H1 (cell line): ENCODE measurements around the gene ADCK1. TPM values are rescaled to one million over a fixed set of nuclear protein-coding genes. Genes with fewer than 3 reads are reported as not detected.

Experiments used
- BRCA1 ChIP-seq: IDR thresholded peaks from 2 replicates; pipeline ENCODE4 v1.6.1; 2012; ENCODE audit warnings: low read depth, low read length, improper control_type of control experiment
- CHD7 ChIP-seq: fragments of 300-600 bp; sonication (generic); IDR thresholded peaks from 2 replicates; pipeline ENCODE4 v1.7.1; 2012; ENCODE audit warnings: low read length, moderate library complexity, mild to moderate bottlenecking, inconsistent platforms; ENCODE audit not compliant: insufficient replicate concordance
- CREB1 ChIP-seq: IDR thresholded peaks from 2 replicates; pipeline ENCODE4 v1.6.1; 2012; ENCODE audit warnings: inconsistent platforms
- HDAC6 ChIP-seq: IDR thresholded peaks from one replicate; pipeline ENCODE4 v1.7.1; 2012; ENCODE audit warnings: low read depth, mild to moderate bottlenecking, inconsistent platforms, low read length, moderate library complexity
- POLR2A ChIP-seq, 2 experiments: IDR thresholded peaks; 1 replicate in 1 of 2; 2 replicates in 1 of 2; pipeline ENCODE4 v1.6.1; 2011; ENCODE audit warnings: low read depth in 2 of 2, low read length in 2 of 2, mild to moderate bottlenecking in 2 of 2; ENCODE audit errors: control extremely low read depth in 1 of 2
- polyA plus RNA-seq, 7 experiments: library from polyadenylated mRNA; depleted of rRNA in 3 of 7; stranded (reverse) in 5 of 7; unstranded in 2 of 7; fragments of >200 nt in 5 of 7; fragments of 200-250 nt in 2 of 7; gene quantifications; 1 replicate in 5 of 7; 2 replicates in 1 of 7; 4 replicates in 1 of 7; pipeline versions ENCODE4 v1.2.1 to v1.2.3, GENCODE V29; 2011 to 2013; ENCODE audit warnings: missing spikeins in 2 of 7, mixed read lengths in 2 of 7
- total RNA-seq: library from RNA; stranded (reverse); fragmentation: NEBNext Ultra II Directional; extraction: Animal tissue kit (Norgen Biotek cat#: 25700); gene quantifications from 2 replicates; pipeline ENCODE4 v1.2.1, GENCODE V29; 2021

Gene ADCK1
- total and polyA plus RNA-seq, 2 of the 8 experiments (the other 6 are each of a cell fraction or from before 2014, with no cell fraction given), result 11.0 to 16.8 TPM

- TF ChIP-seq BRCA1, result no peak
- TF ChIP-seq POLR2A (IDR thresholded peaks at IDR 0.05; ENCODE audit: control extremely low read depth in 1 of 2, low read depth in 2 of 2, low read length in 2 of 2), result no peak
- TF ChIP-seq HDAC6, result no peak
- TF ChIP-seq CREB1, result no peak
- no peak for TF ChIP-seq CHD7
These were observed 83.9 kb downstream of the ADCK1 start (continued) for GRCh38 chr14:77883847-77884238.
